GM18870 (cell line): ENCODE results near the gene GRK5.
"Not testable (repeated sequence)": the region's sequence is repeated elsewhere in the genome, so short reads cannot be mapped to it uniquely, and the experiment has no call there.

ENCODE experiments used
- ATAC-seq: cut with Tn5 transposase; IDR thresholded peaks from one replicate; pipeline ENCODE4 v1.9.1; 2021; ENCODE audit warnings: moderate library complexity; ENCODE audit not compliant: unreplicated experiment

Gene GRK5

DNA sequence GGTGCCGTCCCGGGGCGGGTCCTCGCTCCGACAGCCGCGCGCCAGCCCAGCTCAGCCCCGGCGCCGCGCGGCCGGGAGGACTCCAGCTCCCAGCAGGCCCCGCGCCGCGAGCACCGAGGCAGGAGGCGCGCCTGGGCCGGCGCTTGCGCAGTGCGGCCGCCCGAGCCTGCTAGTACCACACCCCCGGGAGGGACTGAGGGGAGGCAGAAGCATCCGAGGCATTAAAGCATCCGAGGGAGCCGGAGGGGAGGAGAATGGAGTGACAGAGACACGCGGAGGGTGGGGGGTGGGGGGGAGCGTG is at the start of gene GRK5:
TSS of gene GRK5 (plus strand) at position 206 of the 301 bp plus-strand sequence. CDS start 347 bp downstream, outside the sequence.
- ATAC-seq = peak; percentile 47

DNA sequence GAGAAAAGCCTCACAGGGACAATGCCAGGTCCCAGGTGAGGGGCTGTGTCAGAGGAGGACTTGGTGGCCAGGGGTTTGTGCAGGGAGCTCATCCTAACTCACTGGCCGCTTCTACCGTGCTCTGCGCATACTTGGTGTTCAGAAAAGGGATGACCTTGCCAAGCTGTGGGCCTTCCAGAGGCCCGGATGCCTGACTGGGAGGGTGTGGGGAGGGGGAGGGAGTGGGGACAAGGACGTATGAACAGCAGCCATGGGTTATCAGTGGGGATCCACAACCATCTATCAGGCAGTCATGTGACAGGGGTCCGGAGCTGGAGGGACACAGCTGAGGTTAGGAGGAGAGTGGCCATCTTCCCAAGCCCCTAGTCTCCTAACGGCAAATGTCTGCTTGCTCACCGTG is 48.0 kb upstream of the GRK5 start:
- ATAC-seq = no peak

DNA sequence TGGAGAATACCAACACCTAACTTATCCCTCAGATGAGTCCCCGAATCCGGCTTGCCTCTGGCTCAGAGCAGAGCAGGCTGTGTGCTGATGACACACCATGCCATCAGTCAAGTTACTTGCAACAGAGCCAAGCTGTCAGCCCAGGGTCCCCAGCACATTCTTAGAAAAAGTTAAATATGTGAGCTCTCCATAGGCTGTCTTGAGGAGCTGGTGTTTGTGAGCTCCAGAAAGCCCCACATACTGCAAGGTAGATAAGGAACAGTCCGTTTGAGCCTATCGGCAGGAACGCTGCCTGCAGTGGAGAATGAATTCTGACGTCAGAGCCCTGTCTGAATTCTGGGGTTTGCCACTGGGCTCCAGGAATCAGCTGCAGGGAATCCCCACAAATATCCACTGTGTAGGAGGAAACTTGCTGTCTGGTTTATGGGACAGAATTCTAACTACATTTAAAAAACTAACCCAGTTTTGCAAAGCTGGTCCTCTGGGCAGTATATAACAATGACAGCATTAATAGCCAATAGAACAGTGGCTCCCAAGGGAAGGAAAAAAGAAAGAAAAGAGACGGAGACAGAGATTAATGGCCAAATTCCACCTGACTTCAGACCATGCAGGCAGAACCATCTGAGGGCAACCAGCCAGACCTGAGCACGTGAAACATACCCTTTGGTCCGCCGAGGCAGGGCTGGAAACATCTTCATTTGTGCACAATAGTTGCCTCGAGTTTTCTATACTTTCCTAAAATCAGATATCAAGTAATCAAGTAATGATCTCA is 45.5 kb upstream of the GRK5 start:
- ATAC-seq = no peak

DNA sequence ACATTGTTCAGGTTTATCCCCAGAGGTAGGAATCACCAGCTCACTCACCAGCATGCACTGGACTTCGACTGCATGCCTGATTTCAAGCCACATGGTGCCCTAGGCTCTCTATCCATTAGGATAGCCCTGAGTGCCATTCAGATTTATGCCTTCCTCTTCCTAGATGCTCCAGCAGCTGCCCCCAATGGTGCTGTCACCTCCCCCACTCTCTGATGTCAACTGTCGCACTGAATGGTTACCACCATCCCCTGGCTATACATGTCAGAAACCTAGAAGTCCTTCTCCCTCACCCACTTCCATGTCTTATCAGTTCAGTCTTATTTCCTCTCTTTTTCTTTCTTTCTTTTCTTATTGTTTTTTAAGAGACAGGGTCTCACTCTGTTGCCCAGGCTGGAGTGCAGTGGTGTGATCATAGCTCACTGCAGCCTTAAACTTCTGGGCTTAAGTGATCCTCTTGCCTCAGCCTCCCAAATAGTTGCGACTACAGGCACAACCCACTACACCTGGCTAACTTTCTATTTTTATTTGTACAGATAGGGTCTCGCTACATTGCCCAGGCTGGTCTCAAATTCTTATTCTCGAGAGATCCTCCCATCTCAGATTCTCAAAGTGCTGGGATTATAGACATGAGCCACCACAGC is 44.8 kb upstream of the GRK5 start:
- no peak for ATAC-seq

DNA sequence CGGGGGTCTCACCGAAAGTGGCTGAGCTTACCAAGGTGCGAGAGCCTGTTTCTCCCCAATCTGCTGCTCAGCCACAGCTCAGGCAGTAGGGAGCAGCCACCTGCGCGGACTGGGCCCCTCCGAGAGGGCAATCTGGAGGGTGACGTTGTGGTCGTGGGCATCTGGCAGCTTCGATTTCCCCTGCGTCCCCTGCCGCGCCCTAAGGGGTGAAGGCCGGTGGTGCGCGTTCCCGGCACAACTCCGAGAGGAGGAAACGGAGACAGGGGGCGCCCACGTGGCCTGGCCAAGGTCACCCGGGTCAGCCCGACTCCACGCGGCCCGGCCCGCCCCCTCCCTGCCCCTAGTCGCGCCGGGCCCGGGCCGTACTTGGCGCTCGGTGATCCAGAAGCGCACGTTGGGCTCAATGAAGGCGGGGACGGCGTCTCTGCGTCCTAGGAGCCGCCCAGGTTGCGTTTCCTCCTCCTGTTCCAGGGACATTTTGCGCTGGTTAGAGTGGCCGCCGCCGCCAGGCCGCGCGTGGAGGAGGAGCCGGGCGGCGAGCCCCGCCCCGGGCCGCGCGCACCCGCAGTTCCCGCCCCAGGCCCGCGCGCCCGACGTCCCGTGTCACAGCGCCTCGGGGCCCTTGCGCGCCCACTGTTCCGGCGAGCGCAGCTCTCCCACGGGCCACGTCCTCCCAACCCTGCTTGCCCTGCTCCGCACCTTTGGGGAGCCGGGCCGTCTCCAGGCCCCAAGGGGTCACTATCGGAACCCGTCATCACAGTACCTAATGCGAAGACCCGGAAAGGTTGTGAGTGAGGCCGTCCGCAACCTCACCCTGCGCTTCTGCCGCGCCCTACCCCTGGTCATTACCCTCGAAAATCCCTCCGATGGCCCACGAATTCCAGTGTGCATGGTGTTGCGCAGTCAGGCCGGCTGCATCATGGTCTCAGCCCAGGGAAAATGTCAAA is 41.9 kb upstream of the GRK5 start, which contains the start of gene SFXN4:
TSS of gene SFXN4 (minus strand) at position 544 of the 947 bp plus-strand sequence. CDS start at position 477, 67 bp downstream.
- ATAC-seq = peak; percentile 75

DNA sequence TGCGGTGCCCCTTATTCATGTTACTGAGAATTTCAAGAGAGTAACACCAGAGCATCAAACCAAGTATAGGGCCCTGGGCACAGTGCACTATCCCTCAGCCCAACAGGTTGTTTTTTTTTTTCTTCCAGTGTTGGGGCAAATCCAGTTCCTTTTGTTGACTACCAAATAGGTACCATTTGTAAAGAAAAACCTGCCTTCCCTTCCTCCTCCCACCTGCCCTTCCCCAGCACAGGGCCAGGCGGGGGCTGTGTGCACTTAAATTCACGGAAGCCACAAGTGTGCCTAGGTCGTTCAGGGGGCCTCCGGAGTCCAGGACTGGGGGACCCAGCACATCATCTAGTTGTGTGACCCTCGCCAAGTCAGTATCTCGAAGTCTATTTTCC is 41.3 kb upstream of the GRK5 start:
- no peak for ATAC-seq

DNA sequence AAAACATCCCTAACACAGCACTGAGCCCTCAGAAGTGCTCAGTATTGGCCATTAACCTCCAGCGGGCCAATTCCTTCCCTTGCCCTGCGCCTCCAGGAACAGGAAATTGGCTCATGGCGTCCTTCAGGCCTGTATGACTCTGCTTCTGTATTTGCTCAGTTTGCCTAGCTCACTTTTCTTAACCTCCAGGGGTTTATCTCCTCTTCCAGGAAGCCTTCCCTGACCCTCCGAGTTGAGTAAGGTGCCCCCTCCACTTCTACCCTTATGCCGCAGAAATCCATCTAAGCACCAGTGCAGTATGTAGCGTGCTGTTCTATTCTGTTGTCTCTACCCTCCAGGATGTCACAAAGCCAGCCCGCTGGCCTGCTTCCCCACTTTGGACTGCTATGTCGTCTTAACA is 40.8 kb upstream of the GRK5 start:
- no peak for ATAC-seq

DNA sequence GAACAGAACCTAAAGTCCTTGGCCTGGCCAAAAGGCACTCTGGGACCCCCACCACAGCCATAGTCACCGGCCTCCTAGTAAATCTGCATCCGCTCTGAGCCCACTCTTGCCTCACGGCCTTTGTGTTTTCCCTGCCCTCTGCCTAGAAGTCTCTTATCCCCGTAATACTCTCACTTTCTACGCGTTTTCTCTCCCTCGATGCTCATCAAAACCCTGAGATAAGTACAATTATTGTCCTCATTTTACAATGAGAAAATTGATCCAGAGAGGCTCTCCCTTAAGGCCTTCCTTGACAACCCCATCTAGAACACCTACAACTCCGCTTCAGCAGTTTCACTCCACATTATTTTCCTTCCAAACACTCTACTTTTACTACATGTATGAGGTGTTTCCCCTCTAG is 40.3 kb upstream of the GRK5 start:
- ATAC-seq = no peak

DNA sequence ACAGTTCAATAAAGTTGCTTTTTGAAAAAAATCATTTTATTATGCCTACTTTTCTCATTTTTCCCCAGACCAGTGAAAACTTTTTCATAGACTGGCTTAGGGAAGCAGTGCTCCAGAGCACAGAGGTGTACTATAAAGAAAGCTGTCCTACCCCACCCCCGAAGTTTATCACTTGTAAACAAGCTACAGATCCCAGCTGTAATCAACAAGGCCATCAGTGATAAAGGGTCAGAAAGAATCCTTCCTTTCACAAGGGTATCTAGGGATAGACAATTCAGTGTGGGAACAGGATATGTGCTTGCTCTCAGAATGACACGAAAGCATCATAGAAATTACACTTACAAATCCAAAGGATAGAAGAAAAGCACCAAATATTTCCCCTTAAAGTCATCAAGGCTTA is 33.3 kb upstream of the GRK5 start:
- no peak for ATAC-seq

DNA sequence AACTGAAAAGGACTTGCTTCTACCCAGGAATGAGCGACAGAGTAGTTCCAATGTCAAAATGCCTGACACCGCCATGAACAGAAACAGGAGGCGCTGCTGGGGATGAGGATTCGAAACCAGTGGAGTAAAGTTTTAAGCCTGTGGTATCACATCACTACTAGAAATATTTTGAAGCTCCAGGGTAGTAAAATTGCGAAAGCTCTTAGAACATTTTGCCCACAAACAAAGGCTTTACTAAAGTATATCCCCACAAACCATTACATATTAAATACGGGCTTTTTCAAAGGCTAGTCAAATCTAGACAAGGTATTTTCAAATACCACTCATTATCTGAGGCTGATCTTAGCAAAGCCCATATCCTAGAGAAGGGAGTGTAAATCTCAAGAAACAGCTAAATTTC is 31.2 kb upstream of the GRK5 start:
- no peak for ATAC-seq

DNA sequence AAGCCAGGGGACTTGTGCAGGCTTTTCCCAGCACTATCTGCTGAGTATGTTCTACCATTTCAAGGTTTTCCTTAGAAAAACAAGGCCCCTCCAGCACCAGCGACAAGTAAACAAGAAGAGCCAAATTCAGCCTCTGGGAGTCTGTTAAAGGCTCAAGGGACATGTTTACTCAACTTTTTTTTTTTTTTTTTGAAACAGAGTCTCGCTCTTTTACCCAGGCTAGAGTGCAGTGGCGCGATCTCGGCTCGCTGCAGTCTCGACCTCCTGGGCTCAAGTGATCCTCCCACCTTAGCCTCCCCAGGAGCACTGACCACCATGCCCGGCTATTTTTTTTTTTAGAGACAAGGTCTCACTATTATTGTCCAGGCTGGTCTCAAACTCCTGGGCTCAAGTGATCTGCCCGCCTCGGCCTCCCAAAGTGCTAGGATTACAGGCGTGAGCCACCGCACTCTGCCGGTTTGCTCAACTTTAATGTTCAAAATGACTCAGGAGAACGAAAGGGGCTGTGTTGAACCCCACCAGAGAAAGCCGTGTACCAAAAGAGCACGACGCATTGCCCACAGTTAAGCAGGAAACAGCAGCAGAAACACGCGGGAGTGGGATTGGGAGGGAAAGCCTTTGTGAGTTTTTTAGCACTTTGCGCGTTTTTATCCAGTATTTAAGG is 29.5 kb upstream of the GRK5 start:
- peak; percentile 15 for ATAC-seq

DNA sequence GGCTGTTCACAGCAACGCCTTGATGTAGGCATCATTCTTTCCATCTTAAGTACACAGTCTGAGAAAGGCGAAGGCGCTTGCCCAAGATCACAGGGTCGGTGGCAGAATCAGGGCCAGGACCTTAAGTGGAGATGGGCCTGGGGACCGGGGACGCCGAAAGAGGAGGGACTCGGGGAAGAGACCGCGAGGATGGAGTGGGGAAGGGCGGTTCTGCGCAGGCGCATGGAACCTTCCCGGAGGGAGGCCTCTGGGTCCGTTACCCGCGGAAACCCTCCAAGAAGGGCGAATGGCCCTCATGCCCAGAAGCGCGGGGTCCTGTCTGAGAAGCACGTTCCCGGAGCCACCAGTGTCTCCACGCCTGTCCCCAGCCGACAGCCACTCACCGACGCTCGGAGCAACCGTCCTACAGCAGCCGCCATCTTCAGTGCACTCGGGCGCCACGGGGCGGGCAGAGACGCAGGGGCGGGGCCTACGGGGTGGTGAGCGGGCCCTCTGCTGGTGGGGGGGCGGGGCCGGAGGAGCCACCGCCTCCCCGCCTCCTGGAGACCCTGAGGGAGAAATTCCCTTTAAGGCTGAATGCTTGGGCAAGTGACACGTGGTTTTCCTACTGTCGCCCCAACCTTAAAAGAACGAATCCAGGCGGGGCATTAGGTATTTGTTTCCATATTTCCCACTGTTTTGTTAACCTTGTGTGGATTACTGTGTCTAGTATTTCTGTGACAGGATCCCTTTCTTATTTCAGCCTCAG is 28.8 kb upstream of the GRK5 start, which contains the start of gene PRDX3:
TSS of gene PRDX3 (minus strand) at position 441 of the 748 bp plus-strand sequence. CDS start at position 419, 22 bp downstream.
- ATAC-seq = peak; percentile 75

DNA sequence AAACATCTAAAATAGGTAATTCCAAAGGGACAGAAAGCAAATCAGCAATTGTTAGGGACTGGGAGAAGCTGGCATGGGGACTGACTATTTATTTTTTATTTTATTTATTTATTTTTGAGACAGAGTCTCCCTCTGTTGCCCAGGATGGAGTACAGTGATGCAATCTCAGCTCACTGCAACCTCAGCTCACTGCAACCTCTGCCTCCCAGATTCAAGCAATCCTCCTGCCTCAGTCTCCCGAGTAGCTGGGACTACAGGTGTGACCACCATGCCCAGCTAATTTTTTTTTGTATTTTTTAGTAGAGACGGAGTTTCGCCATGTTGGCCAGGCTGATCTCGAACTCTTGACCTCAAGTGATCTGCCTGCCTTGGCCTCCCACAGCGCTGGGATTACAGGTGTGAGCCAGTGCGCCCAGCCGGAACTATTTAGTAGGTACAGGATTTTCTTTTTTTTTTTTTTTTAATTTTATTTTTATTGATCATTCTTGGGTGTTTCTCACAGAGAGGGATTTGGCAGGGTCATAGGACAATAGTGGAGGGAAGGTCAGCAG is 26.4 kb upstream of the GRK5 start:
- not testable (repeated sequence) for ATAC-seq

DNA sequence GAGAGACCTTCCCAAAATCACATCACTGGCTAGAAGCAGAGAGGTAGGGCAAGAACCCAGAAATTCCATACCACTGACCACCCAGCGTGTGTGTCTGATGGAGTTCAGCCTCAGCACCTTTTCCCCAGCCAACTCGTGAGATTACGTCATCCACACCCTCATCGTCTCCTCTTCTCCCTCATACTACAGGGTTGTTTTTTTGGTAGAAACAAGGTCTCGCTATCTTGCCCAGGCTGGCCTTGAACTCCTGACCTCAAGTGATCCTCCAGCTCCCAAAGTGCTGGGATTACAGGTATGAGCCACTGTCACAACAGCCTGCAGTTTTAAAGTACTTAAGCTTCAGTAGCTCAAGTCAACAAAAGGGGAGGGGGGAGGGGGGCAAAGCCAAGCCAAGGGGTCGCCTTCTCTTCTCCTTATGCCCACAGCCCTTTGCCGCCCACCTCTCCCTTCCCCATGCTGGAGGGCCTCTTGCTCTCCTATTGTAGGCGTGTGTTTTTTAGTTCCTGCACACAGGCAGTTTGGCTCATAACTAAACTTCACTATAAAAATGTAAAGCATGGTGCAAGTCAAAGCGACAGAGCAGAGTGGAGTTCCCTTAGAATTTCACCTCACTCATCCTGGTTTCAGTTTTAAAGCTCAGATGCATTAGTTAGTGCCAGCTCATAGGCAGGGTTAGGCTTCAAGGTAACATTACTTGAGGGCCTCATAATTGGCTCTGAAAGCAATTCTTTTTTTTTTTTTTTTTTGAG is 23.5 kb upstream of the GRK5 start:
- ATAC-seq = no peak

DNA sequence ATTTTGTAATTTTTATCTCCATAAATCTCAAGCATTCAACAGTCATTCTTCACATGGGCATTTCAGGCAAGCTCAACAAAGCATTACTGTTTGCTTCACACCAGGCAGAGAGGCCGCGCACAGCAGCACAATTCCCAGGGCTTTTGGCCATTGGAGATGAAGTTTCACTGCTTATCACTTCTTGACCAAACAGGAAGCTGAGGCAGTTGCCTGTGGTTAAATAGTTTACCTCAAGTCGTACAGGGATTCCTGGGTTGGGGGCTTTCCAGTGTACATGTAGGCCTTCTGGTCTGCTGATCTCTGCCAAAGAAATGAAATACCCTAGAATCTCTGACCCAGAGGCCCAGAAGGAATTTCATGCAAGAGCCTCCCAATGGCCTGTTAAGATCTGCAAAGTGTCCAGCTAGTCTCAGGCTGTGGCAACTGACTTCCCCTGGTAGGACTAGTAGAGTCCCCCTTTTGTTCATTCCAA is 17.5 kb upstream of the GRK5 start:
- ATAC-seq = no peak

DNA sequence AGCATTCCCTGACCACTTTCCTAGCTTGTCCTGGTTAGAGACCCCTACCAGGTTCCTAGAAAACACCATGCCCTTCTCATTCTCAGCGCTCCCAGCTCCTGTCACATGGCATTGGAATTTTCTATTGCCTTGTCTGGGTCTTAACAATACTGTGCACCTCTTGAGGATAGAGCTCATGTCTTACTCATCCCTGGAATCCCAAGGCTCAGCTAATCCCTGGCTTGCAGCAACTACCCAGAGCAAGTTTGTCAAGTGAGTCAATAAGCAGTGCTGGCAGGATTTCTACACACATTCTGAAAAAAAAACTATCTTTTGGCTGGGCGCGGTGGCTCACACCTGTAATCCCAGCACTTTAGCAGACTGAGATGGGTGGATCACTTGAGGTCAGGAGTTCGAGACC is 17.0 kb upstream of the GRK5 start:
- no peak for ATAC-seq

DNA sequence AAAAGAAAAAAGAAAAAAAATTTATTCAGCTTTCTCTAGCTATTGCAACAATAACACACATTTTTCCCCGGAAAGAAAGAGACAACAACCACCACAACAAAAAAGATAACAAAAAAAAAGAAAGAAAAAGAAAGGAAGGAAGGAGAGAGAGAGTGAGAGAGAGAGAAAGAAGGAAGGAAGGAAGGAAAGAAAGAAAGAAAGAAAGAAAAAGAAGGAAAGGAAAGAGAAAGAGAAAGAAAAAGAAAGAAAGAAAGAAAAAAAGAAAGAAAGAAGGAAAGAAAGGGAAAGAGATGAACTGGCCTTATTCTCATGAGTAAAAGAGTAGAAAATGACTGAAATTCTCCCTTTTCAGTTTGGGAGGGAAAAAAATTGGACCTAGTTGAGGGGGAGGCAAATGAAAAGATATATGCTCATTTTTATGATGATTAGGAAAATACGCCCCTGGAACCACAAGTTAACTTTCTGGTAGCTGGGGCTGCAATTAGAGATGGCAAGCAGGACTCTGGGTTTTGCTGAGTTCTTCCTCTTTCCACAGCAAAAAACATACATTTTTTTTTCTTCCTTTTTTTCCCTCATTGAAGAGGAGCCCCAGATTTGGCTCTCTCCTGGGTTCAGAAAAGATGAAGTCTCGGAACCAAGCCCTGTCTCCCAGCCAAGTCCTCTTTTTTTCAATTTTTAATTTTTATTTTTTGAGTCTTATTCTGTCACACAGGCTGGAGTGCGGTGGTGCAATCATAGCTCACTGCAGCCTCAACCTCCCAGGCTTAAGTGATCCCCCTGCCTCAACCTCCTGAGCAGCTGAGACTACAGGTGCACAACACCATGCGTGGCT is 16.2 kb upstream of the GRK5 start:
- no peak for ATAC-seq

DNA sequence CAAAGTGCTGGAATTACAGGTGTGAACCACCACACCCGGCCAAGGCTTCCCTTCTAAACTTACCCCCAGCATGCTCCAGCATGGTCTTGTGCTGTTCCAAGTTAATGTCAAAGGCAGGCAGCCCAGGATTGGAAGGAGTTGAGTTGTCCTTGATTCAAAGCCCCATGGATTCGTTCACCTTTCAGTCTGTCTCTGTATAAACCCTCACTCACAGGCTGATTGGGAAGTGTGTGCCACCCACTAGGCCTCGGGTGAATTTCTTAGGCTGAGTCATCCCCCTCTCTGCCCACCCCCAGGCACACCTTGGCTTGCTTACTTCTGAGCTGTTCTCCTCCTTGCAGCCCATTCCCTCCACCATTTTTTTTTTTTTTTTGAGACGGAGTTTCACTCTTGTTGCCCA is 15.5 kb upstream of the GRK5 start:
- no peak for ATAC-seq
